ENCODE measurements around the gene SHANK3.

DNA sequence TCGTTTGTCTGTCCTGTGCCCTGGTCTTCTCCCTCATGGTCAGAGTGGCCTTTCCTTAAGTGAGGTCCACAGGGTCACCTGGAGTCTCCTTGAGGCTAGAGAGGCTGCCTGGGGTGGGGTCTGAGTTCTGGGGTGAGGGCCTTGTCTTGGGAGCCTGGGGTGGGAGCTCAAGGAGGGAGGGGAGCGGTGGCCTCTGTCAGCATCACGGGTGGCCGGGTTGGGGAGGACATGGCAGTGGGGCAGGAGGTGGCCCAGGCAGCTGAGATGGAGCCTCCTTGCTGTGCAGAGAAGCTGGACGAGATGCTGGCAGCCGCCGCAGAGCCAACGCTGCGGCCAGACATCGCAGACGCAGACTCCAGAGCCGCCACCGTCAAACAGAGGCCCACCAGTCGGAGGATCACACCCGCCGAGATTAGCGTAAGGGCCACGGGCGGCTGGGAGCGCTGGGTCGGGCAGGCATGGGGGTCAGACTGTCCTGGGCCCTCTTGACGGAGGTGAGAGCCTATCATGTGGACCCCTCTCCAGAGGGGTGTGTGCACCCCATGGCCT is 42.1 kb downstream of the SHANK3 start:
- no peak for TF ChIP-seq POLR2A (IDR thresholded peaks at IDR 0.05)
- TF ChIP-seq, protein P1, sequence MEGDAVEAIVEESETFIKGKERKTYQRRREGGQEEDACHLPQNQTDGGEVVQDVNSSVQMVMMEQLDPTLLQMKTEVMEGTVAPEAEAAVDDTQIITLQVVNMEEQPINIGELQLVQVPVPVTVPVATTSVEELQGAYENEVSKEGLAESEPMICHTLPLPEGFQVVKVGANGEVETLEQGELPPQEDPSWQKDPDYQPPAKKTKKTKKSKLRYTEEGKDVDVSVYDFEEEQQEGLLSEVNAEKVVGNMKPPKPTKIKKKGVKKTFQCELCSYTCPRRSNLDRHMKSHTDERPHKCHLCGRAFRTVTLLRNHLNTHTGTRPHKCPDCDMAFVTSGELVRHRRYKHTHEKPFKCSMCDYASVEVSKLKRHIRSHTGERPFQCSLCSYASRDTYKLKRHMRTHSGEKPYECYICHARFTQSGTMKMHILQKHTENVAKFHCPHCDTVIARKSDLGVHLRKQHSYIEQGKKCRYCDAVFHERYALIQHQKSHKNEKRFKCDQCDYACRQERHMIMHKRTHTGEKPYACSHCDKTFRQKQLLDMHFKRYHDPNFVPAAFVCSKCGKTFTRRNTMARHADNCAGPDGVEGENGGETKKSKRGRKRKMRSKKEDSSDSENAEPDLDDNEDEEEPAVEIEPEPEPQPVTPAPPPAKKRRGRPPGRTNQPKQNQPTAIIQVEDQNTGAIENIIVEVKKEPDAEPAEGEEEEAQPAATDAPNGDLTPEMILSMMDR (IDR thresholded peaks at IDR 0.05): no peak
